Measurements from ENCODE around the gene KAZN.

KAZN gene

GRCh38 chr1:14871218-14871970, 272.9 kb downstream of the KAZN start:
- DNase-seq, result no peak

- no peak for DNase-seq
Observed at GRCh38 chr1:14872762-14873161, 274.3 kb downstream of the KAZN start.

DNA sequence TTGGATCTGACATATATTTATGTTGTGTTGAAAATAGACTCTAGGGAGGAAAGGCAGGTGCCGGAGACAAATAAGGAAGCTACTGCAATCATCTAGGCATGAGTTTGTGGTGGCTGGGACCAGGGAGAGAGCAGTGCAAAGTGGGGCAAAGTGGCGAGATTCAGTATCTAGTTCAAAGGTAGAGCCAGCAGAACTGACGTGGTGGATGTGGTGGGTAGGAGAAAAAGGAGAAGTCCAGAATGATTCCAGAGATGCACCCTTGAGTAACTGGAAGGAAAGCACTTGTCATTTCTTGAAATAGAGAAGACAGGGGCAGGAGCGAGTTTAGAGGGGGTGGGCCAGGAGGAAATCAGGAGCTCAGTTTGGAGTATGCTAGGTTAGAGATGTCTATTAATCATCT, 275.2 kb downstream of the KAZN start:
- no peak for DNase-seq

GRCh38 chr1:14875524-14876509, 277.3 kb downstream of the KAZN start:
- no peak for DNase-seq

DNA sequence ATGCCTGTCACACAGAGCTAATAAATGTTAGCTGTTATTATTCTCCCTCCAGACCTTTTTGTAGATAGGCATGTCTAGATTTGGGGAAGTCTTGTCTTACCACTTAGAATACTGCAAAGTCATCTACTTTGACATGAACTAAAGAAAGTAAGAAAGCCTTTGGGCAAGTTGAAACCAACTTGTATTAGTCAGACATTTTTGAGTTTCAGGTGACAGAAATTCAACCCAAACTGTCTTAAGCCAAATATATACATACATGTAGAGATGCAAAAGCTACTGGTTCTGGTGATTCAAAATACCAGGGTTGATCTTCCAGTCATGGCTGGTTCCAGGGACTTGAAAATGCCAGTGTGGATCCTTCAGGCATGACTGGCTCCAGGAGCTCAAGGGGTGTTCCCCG, 278.3 kb downstream of the KAZN start:
- no peak for DNase-seq

- DNase-seq, result no peak
Observed at GRCh38 chr1:14877224-14877623, 278.7 kb downstream of the KAZN start.

DNA sequence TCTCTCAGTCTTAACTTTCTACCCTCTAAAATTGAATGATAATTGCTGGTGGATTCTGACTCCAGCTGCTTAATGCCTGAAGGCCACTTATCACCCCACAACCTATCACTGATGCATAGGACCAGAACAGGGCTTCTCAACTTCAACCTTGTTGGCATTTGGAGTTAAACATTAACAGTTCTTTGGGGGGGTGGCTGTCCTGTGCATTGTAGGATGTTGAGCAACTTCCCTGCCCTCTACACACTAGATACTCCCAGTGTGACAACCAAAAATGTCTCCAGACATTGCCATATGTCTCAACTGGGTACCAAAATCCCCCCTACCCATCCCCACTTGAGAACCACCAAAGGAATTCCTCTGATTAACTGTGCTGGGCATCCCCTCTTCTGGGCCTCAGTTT, 279.6 kb downstream of the KAZN start:
- DNase-seq, result no peak

DNA sequence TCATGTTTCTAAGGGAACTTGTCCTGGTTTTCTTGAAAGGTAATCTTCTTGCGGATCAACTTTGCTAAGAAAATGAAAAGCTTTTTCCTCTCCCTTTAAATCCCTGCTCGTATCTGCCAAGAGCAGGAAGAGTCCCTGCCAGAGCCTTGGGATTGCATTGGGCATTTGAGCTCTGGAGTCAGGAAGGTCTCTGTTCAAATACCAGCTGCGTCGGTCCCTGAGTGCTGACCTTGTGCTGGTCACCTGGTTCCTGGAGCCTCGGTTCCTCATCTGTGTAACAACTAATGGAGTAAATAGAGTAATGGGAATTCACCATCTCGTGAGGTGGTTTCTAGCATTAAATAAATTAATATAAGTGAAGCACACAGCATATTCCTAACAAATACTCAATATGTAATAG, 280.5 kb downstream of the KAZN start:
- no peak for DNase-seq

GRCh38 chr1:14880456-14881316, 282.2 kb downstream of the KAZN start:
- peak; percentile 22 for DNase-seq

GRCh38 chr1:14881775-14882672, 283.5 kb downstream of the KAZN start:
- no peak for DNase-seq

DNA sequence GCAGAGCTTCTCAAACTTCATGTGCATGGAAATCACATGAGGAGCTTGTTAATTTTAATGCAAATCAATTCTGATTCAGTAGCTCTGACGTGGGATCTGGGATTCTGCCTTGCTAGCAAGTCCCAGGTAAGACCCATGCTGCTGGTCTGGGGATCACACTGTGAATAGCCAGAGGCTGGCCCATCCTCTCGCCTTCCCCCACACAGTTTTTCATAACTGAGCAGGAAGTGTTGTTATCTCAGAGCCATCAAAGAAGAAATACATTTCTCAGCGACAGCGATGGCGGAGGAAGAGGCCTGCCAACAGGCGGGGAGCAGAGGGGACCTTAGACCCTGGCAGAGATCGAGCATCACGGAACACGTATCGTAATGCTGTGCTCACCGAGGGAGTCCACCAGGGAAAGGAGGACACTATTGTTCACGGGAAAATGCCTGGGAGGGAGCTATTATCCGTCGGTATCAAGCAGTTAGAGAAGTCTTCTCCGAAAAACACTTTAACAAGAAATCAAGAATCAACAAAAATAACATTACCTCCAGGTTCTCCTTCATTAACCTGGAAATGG, 286.2 kb downstream of the KAZN start:
- DNase-seq, result no peak

- DNase-seq, result no peak
Observed at GRCh38 chr1:14887044-14887566, 288.6 kb downstream of the KAZN start.

DNA sequence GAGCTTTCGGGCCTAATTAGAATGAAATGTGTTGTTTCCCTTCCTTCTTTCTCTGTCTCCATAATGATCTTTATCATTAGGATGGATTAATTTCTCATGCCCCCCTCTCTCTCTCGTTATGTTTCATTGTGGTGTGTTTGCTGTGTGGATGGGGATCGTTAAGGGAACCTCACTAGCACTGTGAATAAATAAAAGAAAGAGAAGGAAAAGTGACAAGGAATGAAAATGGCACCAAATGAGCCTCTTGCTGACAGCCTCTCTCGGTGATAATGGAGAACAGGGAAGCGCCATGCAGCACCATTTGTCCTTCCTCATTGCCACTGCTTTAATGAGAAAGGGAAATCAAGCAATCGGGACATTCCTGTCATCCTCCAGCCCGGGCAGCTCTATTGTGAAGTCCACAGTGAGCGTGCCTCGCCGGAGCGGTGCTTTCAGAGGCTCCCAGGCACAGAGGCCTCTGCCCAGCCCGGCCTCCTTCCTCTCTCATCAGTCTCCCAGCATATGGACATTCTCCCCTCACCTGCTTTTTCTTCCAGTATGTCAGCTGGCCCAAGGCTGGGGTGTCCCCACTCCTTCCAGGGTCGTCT, 289.4 kb downstream of the KAZN start:
- no peak for DNase-seq

DNA sequence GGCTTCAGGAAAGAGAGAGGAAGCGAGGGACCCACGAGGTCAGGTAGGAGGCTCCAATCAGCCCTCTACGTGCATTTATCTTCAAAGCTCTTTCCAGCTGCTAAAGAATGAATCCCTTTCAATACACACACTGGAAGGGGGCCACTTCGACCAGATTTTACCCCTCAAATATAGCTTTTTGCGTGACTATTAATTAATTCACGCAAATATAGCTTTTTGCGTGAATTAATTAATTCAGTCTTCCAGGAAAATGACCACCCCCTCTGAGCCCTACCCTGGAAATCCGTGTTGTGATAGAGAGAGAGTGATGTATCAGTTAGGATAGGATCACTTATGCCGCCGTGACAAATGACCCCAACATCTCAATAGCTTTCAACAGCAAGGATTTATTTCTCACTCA, 289.9 kb downstream of the KAZN start:
- DNase-seq, result no peak

- no peak for DNase-seq
Observed at GRCh38 chr1:14889825-14890440, 291.4 kb downstream of the KAZN start.

DNA sequence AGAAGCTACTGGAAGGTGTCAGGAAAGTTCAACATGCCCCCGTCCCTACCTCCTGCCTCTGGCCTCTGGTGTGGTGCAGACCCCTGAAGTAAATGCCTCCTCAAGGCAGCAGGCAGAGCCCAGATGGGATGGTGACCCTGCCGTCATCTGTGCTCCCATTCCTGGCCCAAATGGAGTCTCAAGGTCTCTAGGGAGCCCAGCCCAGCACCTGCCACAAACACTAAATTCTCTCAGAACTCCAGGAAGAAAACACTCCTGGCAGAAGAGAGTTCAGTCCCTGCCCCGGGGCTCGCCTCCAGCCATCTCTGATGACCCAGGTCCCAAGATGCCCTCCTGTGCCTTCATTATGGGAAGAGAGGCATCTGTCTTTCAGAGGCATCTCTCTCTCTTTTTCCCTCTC, 293.5 kb downstream of the KAZN start:
- DNase-seq, result no peak

DNA sequence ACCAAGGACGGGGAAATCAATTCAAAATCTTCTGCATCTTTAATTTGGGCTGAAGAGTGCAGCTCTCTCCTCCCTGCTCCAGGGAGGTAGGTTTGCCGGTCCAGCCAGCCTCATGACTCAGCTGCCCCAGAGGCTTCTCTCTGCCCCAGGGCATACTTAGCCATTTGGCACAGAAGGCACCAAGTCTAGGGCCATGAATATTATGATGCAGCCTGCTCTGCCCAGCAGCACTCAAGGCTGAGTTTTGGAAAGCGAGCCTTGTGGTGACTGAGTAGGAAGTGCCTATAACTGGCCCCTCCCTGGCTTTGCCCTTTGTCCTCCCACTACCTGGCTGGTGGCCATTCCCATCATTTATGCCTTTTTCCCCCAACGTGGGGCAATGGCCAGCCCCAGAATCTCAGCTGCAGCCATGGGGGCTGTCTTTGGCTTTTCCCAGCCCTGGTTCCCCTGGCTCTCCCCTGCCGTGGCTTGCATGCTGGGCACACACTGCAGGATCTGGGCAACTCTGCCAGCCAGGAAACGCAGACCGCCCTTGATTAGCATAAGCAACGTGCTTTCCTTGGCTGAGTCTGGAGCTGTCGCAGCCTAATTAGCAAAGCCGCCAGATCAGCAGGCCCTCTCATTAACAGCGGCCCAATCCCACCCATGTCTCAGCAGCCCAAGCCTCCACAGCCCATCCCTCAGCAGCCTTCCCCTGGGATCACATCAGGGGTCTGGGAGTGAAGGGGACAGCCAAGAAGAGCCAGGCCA, 296.5 kb downstream of the KAZN start:
- DNase-seq, result no peak

DNA sequence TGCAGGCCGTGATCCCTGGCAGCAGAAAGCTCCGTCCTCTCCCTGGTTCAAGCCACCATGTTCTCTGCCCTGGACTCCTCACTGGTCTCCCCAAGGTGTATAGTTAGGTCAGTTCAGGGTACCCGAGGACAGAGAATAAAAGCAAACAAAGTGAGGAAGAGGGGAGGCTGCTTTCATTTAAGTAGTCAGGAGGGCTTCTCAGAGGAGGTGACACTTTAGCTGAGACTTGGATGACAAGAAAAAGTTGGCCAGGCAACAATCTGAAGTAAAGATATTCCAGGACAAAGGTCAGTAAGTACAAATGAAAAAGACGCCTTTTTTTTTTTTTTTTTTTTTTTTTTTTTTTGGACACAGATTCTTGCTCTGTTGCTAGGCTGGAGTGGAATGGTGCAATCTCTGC, 297.2 kb downstream of the KAZN start:
- no peak for DNase-seq

- DNase-seq, result peak; percentile 34
Observed at GRCh38 chr1:14896381-14897079, 298.0 kb downstream of the KAZN start.

Measured in fibroblast of upper back skin (primary cell).